Stimulated activated naive CD8-positive, alpha-beta T cell treated with anti-CD3 and anti-CD28 coated beads, Interleukin-15, Interleukin-2, amounts not matched to agents 100 ng/mL and 50 ng/mL, for 24 hours (primary cell): ENCODE data around the gene SPTBN5.

Source experiments
- H3K27ac Mint-ChIP-seq: one replicate; pipeline ENCODE4 v1.8.0; 2021; ENCODE audit warnings: mild to moderate bottlenecking, mixed read lengths
- H3K27me3 Mint-ChIP-seq: one replicate; pipeline ENCODE4 v1.8.0; 2021; ENCODE audit warnings: mixed read lengths
- H3K36me3 Mint-ChIP-seq: one replicate; pipeline ENCODE4 v1.8.0; 2021; ENCODE audit warnings: low read depth, mixed read lengths
- H3K4me1 Mint-ChIP-seq: one replicate; pipeline ENCODE4 v1.8.0; 2021; ENCODE audit warnings: low read depth, mixed read lengths
- H3K4me3 Mint-ChIP-seq: one replicate; pipeline ENCODE4 v1.8.0; 2021; ENCODE audit warnings: mild to moderate bottlenecking, mixed read lengths
- H3K9me3 Mint-ChIP-seq: one replicate; pipeline ENCODE4 v1.8.0; 2021; ENCODE audit warnings: mixed read lengths

Gene SPTBN5

GRCh38 chr15:41893422-41894250, at the start of gene SPTBN5:
Gene SPTBN5 (minus strand): TSS chr15:41894053. CDS start chr15:41893497, 556 bp downstream.
- Mint-ChIP-seq H3K36me3 (peaks cover 4% of the 10 kb centered on the region), H3K4me1 (peaks cover 28% of the 10 kb centered on the region), H3K4me3 (no peak within 1 kb of the TSS), H3K27me3 (no peaks in the 10 kb centered on the region), H3K27ac (peak within 1 kb of the TSS; percentile 72), H3K9me3 (no peaks in the 10 kb centered on the region)

GRCh38 chr15:41942886-41943285, 49.0 kb upstream of the SPTBN5 start:
- no peaks in the 10 kb centered on the region for H3K9me3 Mint-ChIP-seq
- peak overlapping the region; percentile 27 for H3K27ac Mint-ChIP-seq
- H3K27me3 Mint-ChIP-seq, result no peaks in the 10 kb centered on the region
- H3K4me1 Mint-ChIP-seq, result peaks cover 23% of the 10 kb centered on the region
- H3K36me3 Mint-ChIP-seq, result peaks cover 23% of the 10 kb centered on the region
- no peak overlapping the region for H3K4me3 Mint-ChIP-seq

- no peak overlapping the region for H3K27ac Mint-ChIP-seq
- H3K4me3 Mint-ChIP-seq, result no peak overlapping the region
- no peaks in the 10 kb centered on the region for H3K9me3 Mint-ChIP-seq
- no peaks in the 10 kb centered on the region for H3K27me3 Mint-ChIP-seq
- H3K36me3 Mint-ChIP-seq, result peaks cover 33% of the 10 kb centered on the region
- H3K4me1 Mint-ChIP-seq, result peaks cover 33% of the 10 kb centered on the region
Measured at GRCh38 chr15:41941644-41942415, 48.0 kb upstream of the SPTBN5 start.

- Mint-ChIP-seq H3K27ac (peak overlapping the region; percentile 85), H3K36me3 (peaks cover 38% of the 10 kb centered on the region), H3K4me3 (no peak overlapping the region), H3K4me1 (peaks cover 47% of the 10 kb centered on the region), H3K27me3 (no peaks in the 10 kb centered on the region), H3K9me3 (no peaks in the 10 kb centered on the region)
Measured at GRCh38 chr15:41940441-41940857, 46.6 kb upstream of the SPTBN5 start.

- H3K36me3 Mint-ChIP-seq, result peaks cover 38% of the 10 kb centered on the region
- no peak overlapping the region for H3K4me3 Mint-ChIP-seq
- peaks cover 52% of the 10 kb centered on the region for H3K4me1 Mint-ChIP-seq
Measured at GRCh38 chr15:41939986-41940385, 46.1 kb upstream of the SPTBN5 start.

GRCh38 chr15:41937568-41937923, 43.7 kb upstream of the SPTBN5 start:
- H3K4me3 Mint-ChIP-seq, result peak overlapping the region; percentile 63
- no peaks in the 10 kb centered on the region for H3K9me3 Mint-ChIP-seq
- H3K4me1 Mint-ChIP-seq, result peaks cover 72% of the 10 kb centered on the region
- peak overlapping the region; percentile 97 for H3K27ac Mint-ChIP-seq
- H3K27me3 Mint-ChIP-seq, result no peaks in the 10 kb centered on the region
- H3K36me3 Mint-ChIP-seq, result peaks cover 34% of the 10 kb centered on the region

More at GRCh38 chr15:41939986-41940385, 46.1 kb upstream of the SPTBN5 start:
- peak overlapping the region; percentile 85 for H3K27ac Mint-ChIP-seq
- H3K9me3 Mint-ChIP-seq, result no peaks in the 10 kb centered on the region
- no peaks in the 10 kb centered on the region for H3K27me3 Mint-ChIP-seq

GRCh38 chr15:41936649-41937567, 43.1 kb upstream of the SPTBN5 start:
- peak overlapping the region; percentile 97 for H3K27ac Mint-ChIP-seq
- H3K9me3 Mint-ChIP-seq, result no peaks in the 10 kb centered on the region
- H3K27me3 Mint-ChIP-seq, result no peaks in the 10 kb centered on the region
- H3K4me1 Mint-ChIP-seq, result peaks cover 73% of the 10 kb centered on the region
- peaks cover 32% of the 10 kb centered on the region for H3K36me3 Mint-ChIP-seq
- peak overlapping the region; percentile 63 for H3K4me3 Mint-ChIP-seq

- no peaks in the 10 kb centered on the region for H3K9me3 Mint-ChIP-seq
- H3K27me3 Mint-ChIP-seq, result no peaks in the 10 kb centered on the region
- peaks cover 30% of the 10 kb centered on the region for H3K36me3 Mint-ChIP-seq
- peak overlapping the region; percentile 63 for H3K4me3 Mint-ChIP-seq
- H3K27ac Mint-ChIP-seq, result peak overlapping the region; percentile 97
- peaks cover 74% of the 10 kb centered on the region for H3K4me1 Mint-ChIP-seq
Measured at GRCh38 chr15:41936155-41936554, 42.3 kb upstream of the SPTBN5 start.

GRCh38 chr15:41935566-41936020, 41.7 kb upstream of the SPTBN5 start:
- no peaks in the 10 kb centered on the region for H3K9me3 Mint-ChIP-seq
- peaks cover 25% of the 10 kb centered on the region for H3K36me3 Mint-ChIP-seq
- H3K27me3 Mint-ChIP-seq, result no peaks in the 10 kb centered on the region
- peaks cover 72% of the 10 kb centered on the region for H3K4me1 Mint-ChIP-seq
- peak overlapping the region; percentile 60 for H3K4me3 Mint-ChIP-seq
- H3K27ac Mint-ChIP-seq, result peak overlapping the region; percentile 96

GRCh38 chr15:41934843-41935242, 41.0 kb upstream of the SPTBN5 start:
- H3K27me3 Mint-ChIP-seq, result no peaks in the 10 kb centered on the region
- peaks cover 73% of the 10 kb centered on the region for H3K4me1 Mint-ChIP-seq
- peaks cover 20% of the 10 kb centered on the region for H3K36me3 Mint-ChIP-seq
- H3K9me3 Mint-ChIP-seq, result no peaks in the 10 kb centered on the region
- peak overlapping the region; percentile 71 for H3K4me3 Mint-ChIP-seq
- peak overlapping the region; percentile 96 for H3K27ac Mint-ChIP-seq

- H3K4me3 Mint-ChIP-seq, result no peak overlapping the region
- no peaks in the 10 kb centered on the region for H3K9me3 Mint-ChIP-seq
- peaks cover 20% of the 10 kb centered on the region for H3K36me3 Mint-ChIP-seq
- H3K27me3 Mint-ChIP-seq, result no peaks in the 10 kb centered on the region
- peak overlapping the region; percentile 75 for H3K27ac Mint-ChIP-seq
- H3K4me1 Mint-ChIP-seq, result peaks cover 82% of the 10 kb centered on the region
Measured at GRCh38 chr15:41933771-41934170, 39.9 kb upstream of the SPTBN5 start.

- Mint-ChIP-seq H3K4me1 (peaks cover 82% of the 10 kb centered on the region), H3K27me3 (no peaks in the 10 kb centered on the region), H3K27ac (peak overlapping the region; percentile 31), H3K9me3 (no peaks in the 10 kb centered on the region), H3K4me3 (no peak overlapping the region), H3K36me3 (peaks cover 20% of the 10 kb centered on the region)
Measured at GRCh38 chr15:41933326-41933725, 39.5 kb upstream of the SPTBN5 start.

- Mint-ChIP-seq H3K27me3 (no peaks in the 10 kb centered on the region), H3K4me3 (no peak overlapping the region), H3K27ac (peak overlapping the region; percentile 31), H3K4me1 (peaks cover 82% of the 10 kb centered on the region), H3K36me3 (peaks cover 14% of the 10 kb centered on the region), H3K9me3 (no peaks in the 10 kb centered on the region)
Measured at GRCh38 chr15:41932511-41933289, 38.8 kb upstream of the SPTBN5 start.

- no peak overlapping the region for H3K4me3 Mint-ChIP-seq
- H3K27ac Mint-ChIP-seq, result no peak overlapping the region
- H3K27me3 Mint-ChIP-seq, result no peaks in the 10 kb centered on the region
- peaks cover 8% of the 10 kb centered on the region for H3K36me3 Mint-ChIP-seq
- H3K9me3 Mint-ChIP-seq, result no peaks in the 10 kb centered on the region
- peaks cover 82% of the 10 kb centered on the region for H3K4me1 Mint-ChIP-seq
Measured at GRCh38 chr15:41932101-41932500, 38.2 kb upstream of the SPTBN5 start.
